ENCODE measurements around the gene TMPRSS13.

DNA sequence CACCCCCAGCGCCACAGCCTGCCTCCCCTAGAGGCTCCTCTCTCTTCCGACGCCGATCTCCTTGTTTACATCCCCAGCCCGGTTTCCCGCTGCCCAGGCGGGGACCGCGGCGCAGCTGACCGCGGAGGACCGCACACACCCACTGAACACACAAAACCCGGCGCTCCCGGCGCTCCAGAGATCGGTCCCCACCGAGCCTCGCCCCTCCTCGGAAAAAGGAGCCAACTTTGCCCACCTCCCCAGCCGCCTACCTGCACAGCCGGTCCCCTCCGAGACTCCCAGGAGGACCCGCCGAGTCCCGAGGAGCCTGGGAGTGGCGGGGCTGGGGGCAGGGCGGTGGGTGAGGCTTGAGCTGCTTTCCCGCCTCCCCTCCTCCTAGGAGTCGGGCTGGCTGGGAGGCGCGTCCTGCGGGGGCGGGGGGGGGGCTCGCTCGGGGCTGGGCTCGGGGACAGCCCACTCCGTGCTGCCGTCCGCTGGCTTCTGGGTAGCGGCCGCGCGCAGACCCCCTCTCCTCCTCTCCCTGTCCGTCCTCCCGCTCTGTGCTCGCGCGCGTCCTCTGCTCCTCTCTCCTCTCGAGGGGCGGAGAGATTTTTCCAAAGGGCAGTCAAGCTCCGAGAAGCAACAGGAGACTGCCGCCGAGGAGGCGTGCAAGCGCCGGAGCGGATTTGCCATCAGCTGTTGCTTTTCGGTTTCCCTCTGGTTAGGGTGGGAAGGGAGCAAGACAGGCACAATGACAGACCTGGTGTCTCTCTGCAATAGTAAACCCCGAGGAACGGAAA, 52.7 kb downstream of the TMPRSS13 start, which contains the start of gene FXYD6:
- TF ChIP-seq, protein P1, sequence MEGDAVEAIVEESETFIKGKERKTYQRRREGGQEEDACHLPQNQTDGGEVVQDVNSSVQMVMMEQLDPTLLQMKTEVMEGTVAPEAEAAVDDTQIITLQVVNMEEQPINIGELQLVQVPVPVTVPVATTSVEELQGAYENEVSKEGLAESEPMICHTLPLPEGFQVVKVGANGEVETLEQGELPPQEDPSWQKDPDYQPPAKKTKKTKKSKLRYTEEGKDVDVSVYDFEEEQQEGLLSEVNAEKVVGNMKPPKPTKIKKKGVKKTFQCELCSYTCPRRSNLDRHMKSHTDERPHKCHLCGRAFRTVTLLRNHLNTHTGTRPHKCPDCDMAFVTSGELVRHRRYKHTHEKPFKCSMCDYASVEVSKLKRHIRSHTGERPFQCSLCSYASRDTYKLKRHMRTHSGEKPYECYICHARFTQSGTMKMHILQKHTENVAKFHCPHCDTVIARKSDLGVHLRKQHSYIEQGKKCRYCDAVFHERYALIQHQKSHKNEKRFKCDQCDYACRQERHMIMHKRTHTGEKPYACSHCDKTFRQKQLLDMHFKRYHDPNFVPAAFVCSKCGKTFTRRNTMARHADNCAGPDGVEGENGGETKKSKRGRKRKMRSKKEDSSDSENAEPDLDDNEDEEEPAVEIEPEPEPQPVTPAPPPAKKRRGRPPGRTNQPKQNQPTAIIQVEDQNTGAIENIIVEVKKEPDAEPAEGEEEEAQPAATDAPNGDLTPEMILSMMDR (IDR thresholded peaks at IDR 0.05; ENCODE audit: borderline replicate concordance, extremely low read depth, low read length, poor library complexity, severe bottlenecking): no peak
- peak; percentile 20 for TF ChIP-seq EZH2 (IDR thresholded peaks at IDR 0.05; ENCODE audit: borderline replicate concordance, low read depth, low read length, severe bottlenecking)
